HG02678 (cell line): ENCODE measurements around the gene GOSR2.

Source experiments
- ATAC-seq: cut with Tn5 transposase; IDR thresholded peaks from one replicate; pipeline ENCODE4 v1.9.1; 2021; ENCODE audit warnings: mild to moderate bottlenecking, moderate library complexity; ENCODE audit not compliant: unreplicated experiment

The GOSR2 gene

DNA sequence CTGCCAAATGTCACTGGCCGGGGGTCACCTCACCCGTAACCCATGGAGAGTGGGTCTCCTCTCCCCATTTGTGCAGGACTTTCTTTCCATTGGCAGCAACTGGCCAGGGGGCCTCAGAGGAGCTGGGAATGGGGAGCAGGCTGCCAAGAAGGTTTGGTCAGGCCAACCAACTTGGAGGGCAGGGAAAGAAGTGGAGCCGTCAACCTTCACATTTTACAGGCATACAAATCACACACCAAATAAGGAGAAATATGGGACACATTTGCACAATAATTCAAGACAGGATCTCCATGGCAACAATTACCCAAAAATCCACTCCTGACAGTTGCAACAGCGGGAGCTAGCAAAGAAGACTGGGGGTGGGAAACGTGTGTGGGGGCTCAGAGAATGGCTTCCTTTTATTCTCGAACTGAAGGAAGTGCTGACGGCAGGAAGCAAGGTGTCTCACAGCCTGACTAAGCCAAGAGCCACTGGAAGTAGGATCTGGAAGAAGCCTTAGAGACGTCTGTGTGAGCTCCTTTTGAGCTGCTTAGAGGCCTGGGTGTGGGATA lies 35.2 kb downstream of the GOSR2 start:
- no peak for ATAC-seq

- ATAC-seq, result no peak
Measured at GRCh38 chr17:46960152-46960551, 37.2 kb downstream of the GOSR2 start.

DNA sequence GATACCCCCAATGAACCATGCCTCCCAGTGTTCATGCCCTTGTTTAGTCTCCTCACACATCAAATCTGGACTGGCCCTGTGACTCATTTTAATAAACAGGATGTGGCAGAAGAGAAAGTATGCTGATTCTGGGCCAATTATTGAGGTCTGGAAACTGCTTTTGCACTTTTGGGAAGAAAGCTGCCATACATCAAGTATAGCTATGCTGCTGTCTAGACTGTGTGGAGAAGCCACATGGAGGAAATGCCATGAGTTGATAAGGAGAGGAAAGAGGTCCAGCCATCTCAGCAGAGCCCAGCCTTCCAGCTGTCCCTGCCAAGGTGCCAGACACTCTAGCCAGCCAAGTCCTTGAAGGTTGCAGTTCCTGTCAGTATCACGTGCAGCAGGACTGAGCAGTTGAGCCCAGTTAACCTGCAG lies 39.4 kb downstream of the GOSR2 start:
- no peak for ATAC-seq

DNA sequence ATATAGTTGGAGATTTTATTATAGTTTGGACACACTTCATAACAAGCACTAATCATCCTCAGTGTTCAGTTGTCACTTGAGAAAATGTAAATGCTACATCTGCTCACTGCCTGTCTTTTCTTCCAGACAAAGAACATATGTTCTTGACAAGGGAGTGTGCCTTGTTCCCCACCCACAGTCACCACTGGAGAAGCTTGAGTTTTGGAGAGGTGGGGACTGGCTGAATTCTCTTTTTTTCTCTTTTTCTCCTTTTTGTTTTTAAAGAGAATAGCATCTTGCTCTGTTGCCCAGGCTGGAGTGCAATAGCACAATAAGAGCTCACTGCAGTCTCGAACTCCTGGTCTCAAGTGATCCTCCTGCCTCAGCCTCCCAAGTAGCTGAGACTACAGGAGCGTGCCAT lies 40.6 kb downstream of the GOSR2 start:
- no peak for ATAC-seq

DNA sequence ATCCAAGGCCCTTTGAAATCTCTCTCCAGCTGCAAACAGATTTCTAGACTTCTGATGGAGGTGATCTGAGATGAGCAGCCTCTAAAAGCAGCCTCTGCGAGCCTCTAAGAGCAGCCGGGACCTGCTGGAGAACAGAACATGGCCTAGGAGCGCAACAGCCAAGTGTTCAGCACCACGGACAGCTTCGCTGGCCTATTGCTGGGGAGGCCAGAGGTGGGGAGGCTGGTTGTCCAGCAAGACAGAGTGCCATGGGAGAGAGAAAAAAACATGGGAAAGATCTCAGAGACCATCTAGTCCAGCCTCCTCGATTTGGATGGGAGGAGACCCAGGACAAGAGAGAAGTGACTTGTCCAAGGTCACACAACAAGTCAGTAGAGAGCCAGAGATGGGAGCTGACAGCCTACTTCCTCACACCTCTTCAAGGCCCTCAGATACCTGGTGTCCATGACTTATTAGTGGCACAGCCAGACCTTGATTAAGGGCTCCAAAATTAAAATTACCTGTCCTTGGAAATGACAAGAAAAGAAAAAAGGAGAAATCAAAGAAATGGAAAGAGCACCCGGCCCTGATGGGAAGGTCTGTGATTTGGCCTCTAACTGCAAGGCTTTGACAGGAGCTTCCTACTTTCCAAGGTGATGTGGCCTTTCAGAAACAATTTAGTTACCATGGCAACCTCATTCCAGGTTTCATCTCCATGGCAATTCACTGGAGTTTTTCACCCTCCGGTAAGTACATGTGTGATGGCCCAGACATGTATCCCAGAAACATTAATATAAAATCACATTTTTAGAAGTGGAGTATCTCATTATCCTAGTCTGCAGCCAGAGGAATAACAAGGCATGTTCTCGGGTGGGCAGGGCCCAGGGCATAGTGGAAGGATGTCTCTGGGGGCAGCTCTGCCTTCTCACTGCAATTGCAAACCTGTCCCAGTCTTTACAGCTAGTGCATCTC lies 41.6 kb downstream of the GOSR2 start:
- ATAC-seq, result no peak

- no peak for ATAC-seq
Measured at GRCh38 chr17:46968224-46968834, 45.4 kb downstream of the GOSR2 start.

DNA sequence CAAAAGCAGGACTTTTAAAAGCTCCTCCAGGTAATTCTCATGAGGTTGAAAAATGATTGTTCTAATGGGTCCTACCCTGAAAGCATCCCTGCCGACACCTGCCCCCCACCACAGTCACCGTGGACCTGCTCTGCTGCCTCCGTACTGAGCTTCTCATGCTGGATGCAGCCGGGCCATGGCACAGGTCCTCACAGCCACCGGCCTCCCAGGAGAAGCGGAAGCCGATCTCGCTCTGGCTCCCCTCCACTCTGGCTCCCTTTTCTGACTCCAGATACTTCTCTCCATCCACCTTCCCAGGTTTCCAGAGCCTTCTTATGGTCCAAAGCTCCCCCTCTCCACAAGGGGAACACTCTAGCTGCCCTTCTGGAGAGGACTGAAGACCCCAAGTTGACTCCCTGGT lies 45.9 kb downstream of the GOSR2 start:
- no peak for ATAC-seq

DNA sequence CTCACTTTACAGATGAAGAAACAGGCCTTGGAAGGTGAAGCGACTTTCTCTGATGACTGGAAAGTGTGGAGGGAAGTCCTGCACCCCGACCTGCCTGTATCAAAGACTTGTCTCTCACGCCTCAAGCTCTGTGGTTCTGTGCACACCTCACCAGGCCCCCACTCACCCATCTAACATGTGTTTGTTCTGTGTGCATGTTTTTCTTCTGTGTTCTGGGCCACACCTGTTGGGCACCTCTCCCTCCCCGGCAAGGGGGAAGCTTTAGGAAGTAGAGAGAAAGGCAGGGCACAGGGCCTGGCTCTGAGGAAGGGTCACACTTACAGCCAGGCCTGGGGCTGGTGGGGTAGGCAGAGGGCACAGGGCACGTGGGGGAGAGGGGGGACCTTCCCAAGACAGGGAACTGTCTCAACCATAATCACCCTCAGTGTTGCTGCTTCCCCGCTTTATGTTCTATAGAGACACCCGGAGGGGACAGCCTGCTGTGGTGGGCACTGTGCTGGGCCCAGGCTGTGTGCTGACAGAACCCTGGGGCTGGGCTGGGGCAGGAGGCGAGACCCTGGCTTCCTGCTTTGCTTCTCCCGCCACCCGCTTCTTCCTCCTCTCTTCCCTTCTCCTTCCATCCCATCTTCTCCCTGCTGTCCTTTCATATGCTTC lies 48.8 kb downstream of the GOSR2 start:
- no peak for ATAC-seq

DNA sequence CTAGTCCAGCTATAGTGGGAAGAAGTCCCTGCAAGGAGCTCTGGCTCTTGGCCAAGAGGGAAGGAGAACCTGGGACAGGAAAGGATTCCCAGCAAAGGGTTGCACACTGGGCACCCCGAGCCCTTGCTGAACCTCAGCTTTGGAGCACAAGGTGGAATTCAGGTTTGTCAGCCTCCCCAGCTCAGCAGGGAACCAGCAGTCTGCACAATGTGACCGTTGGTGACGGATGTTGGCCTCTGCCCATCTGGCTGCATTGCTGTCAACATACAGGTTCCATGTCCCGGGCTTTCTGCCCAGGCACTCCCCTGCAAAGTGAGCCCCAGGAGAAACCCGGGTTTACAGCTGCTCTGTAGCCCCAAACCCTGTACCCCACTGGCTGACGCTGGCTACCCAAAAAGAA lies 49.4 kb downstream of the GOSR2 start:
- no peak for ATAC-seq

DNA sequence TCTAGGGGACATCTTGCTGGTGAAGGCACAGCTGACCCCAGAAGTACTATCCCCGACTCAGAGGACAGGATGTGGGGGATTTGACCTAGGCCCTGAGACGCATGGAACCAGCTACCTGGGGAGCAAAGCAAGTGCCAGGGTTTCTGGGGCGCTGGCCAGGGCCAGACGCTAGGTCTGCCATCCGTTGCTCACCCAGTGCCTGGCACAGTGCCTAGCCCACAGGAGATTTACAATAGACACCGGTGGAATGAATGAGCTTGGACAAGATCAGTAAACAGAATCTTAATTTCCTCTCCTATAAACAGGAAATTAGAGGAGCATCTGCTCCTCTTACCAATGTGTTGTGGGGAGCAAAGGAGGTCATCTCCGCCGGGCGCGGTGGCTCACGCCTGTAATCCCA lies 51.1 kb downstream of the GOSR2 start:
- ATAC-seq, result no peak

DNA sequence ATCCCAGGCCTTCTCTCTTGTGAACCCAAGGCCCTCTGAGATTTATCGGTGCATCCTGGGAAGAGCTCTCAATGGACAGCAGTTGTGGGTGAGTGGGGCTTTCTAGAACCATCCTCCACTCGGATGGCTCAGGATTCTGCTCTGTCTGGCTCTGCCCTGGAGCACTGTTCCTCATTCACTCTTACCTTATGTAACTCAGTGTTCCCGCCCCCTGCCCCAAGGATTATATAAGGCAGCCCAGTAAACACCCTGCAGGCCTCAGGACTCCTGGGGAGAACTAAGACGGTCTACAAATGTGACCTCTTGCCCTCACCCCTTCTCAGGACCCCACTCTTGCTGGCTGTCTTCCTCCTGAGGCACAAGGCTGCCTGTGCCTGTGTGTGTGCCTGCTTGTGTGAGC lies 52.3 kb downstream of the GOSR2 start:
- no peak for ATAC-seq

DNA sequence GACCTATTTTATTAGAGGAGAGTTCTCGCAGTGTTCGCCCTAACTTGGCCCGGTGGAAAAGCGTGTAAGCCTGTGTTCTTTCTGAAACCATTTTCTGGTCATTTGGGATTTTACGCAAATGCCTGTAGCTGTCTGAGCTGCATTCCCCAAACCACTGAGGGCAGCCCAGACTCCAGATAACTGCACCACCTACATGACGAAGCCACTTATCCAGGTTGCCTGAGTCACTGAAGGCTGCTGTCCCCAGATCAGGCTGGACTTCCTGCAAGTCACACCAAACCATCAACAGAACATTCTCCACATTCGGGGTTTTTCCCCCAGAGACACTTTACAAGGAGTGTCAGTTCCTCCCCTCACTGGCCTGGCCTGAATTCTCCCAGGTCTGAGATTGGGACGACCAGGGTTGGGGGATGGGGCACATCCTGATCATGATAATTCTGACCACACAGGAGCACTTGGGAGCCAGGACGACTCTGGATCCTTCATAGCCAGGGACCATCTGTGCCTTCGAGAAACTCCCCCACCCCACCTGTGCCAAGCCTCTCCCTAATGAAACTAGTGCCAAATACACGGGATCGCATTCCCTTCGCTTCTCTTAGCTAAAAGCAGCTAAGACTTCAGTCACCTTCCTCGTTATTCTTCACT lies 53.8 kb downstream of the GOSR2 start:
- ATAC-seq, result no peak

GRCh38 chr17:46977348-46977747 lies 54.4 kb downstream of the GOSR2 start:
- ATAC-seq, result no peak

DNA sequence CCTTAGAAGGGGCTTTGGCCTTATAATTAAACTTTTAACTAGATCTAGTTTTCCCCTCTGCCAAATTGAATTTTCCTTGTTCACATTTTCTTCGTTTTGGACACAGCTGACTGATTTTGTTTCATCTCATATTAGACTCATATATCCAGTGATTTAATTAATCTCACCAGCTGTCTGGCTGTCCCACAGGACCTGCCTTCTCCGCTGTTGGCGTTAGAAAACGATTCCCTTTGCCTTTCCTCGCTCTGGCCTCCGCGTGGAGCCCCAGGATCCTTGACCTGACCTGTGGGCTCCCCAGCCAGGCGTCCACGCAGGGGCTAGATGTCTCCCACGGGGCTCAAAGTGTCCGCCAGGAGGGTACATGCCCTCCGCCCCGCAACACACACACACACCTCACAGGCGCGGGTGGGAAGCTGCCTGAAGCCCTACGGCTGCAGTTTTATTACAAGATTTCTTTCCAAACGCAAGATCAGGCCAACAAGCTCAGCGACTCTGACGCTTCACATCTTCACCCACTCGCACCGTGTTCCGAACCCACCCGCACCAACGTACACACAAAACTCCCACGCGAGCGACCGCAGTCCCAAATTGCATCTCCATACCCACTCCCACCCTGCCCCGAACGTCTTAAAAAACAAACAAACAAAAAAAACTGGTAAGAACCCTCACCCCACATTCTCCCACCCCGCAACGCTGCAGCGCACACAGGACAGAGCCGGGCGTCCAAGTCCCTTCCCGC lies 55.0 kb downstream of the GOSR2 start:
- ATAC-seq, result no peak

DNA sequence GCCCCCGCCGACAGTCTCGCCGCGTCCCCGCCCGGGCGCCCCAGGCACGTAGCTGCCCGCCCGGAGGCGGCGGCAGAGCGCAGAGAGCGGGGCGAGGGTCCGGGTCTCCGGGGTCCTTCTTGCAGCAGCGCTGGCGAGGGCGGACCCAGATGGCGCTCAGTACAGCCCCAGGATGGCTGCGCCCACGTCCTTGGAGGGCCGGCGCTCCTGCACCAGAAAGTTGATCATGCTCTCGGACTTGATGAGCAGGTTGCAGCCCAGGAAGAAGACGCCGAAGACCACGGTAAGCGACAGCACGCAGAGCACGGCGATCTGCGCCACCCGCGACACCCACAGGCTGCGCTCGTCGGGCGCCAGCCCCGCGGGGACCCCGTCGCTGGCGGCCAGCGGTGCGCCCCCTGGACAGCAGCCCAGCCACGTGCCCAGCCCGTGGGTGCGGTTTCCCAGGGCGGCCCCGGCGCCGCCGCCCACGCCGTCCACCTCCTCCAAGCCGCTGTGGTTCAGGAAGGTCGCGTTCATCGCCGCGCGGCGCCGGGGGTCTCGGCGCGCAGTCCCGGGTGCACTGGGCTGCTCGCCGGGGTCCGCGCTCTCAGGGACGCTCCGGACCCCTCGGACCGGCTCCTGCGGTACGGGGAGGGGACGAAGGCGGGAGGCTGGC lies 55.7 kb downstream of the GOSR2 start:
- no peak for ATAC-seq

- ATAC-seq, result no peak
Measured at GRCh38 chr17:46979147-46979863, 56.3 kb downstream of the GOSR2 start, which contains the start of gene RPRML. TSS of gene RPRML (minus strand) at chr17:46979253. CDS start at chr17:46979007, 246 bp downstream.

DNA sequence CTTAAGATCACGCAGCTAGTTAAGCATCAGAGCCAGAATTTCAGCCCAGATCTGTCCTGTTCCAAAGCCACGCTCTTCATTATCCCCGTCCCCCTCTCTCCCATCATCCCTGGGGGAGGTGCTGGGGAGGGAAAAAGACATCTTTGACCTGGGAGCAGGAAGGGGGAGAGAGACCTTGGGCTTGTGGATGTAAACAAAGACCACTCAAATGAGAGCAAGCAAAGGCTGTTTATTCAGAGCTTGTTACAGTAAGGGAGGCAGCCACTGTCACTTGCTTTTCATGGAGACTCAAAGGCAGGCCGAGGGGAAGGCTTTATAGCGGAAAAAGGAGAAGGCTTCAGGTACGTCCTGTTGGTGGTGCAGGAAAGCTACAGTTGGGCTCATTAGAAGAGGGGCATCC lies 59.6 kb downstream of the GOSR2 start:
- no peak for ATAC-seq

DNA sequence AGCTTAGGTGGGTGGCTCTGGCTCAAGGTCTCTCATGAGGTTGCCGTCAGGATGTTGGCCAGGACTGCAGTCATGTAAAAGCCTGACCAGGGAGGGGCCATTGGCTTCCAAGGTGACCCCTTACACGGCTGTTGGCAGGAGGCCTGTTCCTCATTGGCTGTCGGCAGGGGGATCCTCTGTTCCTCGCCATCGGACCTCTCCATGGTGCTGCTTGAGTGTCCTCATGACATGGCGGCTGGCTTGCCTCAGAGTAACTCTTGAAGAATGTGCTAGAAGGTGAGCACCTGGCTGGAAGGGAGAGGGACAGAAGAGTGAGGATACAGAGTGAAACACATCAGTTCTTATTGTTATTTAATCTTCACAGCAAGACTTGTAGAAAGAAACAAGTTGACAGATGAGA lies 60.8 kb downstream of the GOSR2 start:
- no peak for ATAC-seq

DNA sequence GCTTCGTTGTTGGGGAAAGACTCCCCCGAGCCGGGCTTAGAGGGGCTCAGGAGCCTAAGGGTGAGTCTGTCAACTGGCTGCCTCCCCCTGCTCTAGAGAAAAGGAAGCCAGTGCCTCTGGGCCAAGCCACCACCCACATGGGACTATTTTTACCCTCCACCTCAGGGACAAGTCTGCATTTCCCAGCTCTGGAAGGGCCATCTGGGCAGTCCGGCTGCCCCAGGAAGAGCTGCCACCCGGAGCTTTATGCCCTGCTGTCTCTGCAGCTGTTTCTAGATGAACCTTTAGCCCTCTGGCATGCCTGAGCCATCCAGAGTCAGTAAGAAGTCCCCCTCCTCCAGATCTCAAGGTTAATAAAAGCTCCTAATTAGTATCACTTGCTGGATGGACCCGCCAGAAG lies 61.4 kb downstream of the GOSR2 start:
- no peak for ATAC-seq
